ENCODE measurements around the gene RARRES1.

DNA sequence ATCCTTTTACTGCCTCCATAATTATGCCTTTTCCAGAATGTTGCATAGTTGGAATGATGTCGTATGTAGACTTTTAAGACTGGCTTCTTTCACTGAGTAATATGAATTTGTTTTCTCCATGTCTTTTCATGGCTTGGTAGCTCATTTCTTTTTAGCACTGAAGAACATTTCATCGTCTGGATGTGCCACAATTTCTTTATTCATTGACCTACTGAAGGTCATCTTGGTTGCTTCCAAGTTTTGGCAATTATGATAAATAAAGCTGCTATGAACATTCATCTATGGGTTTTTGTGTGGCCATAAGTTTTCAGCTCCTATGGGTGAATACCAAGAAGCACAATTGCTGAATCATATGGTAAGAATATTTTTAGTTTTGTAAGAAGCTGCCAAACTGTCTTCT, 23.2 kb upstream of the RARRES1 start:
- TF ChIP-seq CTCF (conservative IDR thresholded peaks at IDR 0.05) (no peak), EZH2 (IDR thresholded peaks at IDR 0.05; ENCODE audit: low read depth) (no peak)
